ENCODE results near the gene LDLRAD3.

Gene LDLRAD3

GRCh38 chr11:36015799-36016198 lies 71.9 kb downstream of the LDLRAD3 start:
- no peak for DNase-seq (ENCODE audit: low read depth, low spot score)

- no peak for DNase-seq (ENCODE audit: low read depth, low spot score)
These were observed 72.4 kb downstream of the LDLRAD3 start for GRCh38 chr11:36016263-36016662.

- DNase-seq (ENCODE audit: low read depth, low spot score), result no peak
These were observed 72.8 kb downstream of the LDLRAD3 start for GRCh38 chr11:36016709-36017108.

GRCh38 chr11:36019005-36019596 lies 75.2 kb downstream of the LDLRAD3 start:
- DNase-seq (ENCODE audit: low read depth, low spot score), result no peak

- DNase-seq (ENCODE audit: low read depth, low spot score), result no peak
These were observed 75.9 kb downstream of the LDLRAD3 start for GRCh38 chr11:36019722-36020121.

GRCh38 chr11:36022882-36023281 lies 79.0 kb downstream of the LDLRAD3 start:
- DNase-seq (ENCODE audit: low read depth, low spot score), result no peak

- no peak for DNase-seq (ENCODE audit: low read depth, low spot score)
These were observed 80.1 kb downstream of the LDLRAD3 start for GRCh38 chr11:36023922-36024321.

GRCh38 chr11:36024716-36025115 lies 80.9 kb downstream of the LDLRAD3 start:
- no peak for DNase-seq (ENCODE audit: low read depth, low spot score)

- DNase-seq (ENCODE audit: low read depth, low spot score), result no peak
These were observed 82.6 kb downstream of the LDLRAD3 start for GRCh38 chr11:36026315-36026968.

GRCh38 chr11:36027731-36028130 lies 83.9 kb downstream of the LDLRAD3 start:
- DNase-seq (ENCODE audit: low read depth, low spot score), result no peak

- DNase-seq (ENCODE audit: low read depth, low spot score), result no peak
These were observed 85.8 kb downstream of the LDLRAD3 start for GRCh38 chr11:36029616-36030015.

- DNase-seq (ENCODE audit: low read depth, low spot score), result no peak
These were observed 86.9 kb downstream of the LDLRAD3 start for GRCh38 chr11:36030731-36031281.

GRCh38 chr11:36033082-36033751 lies 89.4 kb downstream of the LDLRAD3 start:
- DNase-seq (ENCODE audit: low read depth, low spot score), result no peak

- DNase-seq (ENCODE audit: low read depth, low spot score), result no peak
These were observed 90.1 kb downstream of the LDLRAD3 start for GRCh38 chr11:36033936-36034335.

GRCh38 chr11:36034551-36035331 lies 90.9 kb downstream of the LDLRAD3 start:
- no peak for DNase-seq (ENCODE audit: low read depth, low spot score)

GRCh38 chr11:36035454-36035853 lies 91.6 kb downstream of the LDLRAD3 start:
- DNase-seq (ENCODE audit: low read depth, low spot score), result no peak

GRCh38 chr11:36035999-36036398 lies 92.1 kb downstream of the LDLRAD3 start:
- DNase-seq (ENCODE audit: low read depth, low spot score), result no peak

GRCh38 chr11:36037031-36037430 lies 93.2 kb downstream of the LDLRAD3 start:
- DNase-seq (ENCODE audit: low read depth, low spot score), result no peak

- DNase-seq (ENCODE audit: low read depth, low spot score), result no peak
These were observed 94.7 kb downstream of the LDLRAD3 start for GRCh38 chr11:36038541-36038940.

GRCh38 chr11:36039471-36039870 lies 95.6 kb downstream of the LDLRAD3 start:
- DNase-seq (ENCODE audit: low read depth, low spot score), result no peak

GRCh38 chr11:36041988-36042611 lies 98.2 kb downstream of the LDLRAD3 start:
- DNase-seq (ENCODE audit: low read depth, low spot score), result no peak

GRCh38 chr11:36044636-36045035 lies 100.8 kb downstream of the LDLRAD3 start:
- DNase-seq (ENCODE audit: low read depth, low spot score), result no peak
